HG02588 (cell line): Measurements from ENCODE around the gene AVPI1.
"Not testable (repeated sequence)": the region's sequence is repeated elsewhere in the genome, so short reads cannot be mapped to it uniquely, and the experiment has no call there.

ENCODE experiments used
- ATAC-seq: cut with Tn5 transposase; IDR thresholded peaks from one replicate; pipeline ENCODE4 v1.9.1; 2021; ENCODE audit warnings: mild to moderate bottlenecking, moderate library complexity; ENCODE audit not compliant: unreplicated experiment

The AVPI1 gene

GRCh38 chr10:97713339-97713825, 26.3 kb upstream of the AVPI1 start, which contains the start of gene MARVELD1:
Gene MARVELD1, plus strand, starts transcription at chr10:97713730. Its CDS starts 147 bp downstream, at chr10:97713877.
- ATAC-seq = no peak

GRCh38 chr10:97711640-97712572, 24.9 kb upstream of the AVPI1 start:
- ATAC-seq = no peak

GRCh38 chr10:97708976-97709946, 22.2 kb upstream of the AVPI1 start:
- no peak for ATAC-seq

DNA sequence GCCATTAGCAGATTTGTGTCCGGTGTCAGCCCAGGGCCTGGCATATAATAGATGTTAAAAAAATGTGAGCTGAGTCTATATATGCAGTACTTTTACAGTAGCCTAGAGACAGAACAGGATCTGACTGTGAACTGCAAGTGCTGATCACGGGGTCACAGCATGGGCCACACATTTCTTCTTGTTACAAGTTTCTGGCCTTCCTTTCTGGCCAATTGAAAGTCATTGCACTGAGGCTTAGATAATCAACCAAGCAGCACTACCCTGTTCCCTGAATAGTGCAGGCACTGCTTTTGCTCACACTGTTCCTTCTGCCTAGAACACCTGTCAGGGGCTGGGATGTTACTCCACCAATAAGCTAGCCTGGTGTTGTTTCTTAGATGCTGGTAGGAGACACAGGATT, 21.1 kb upstream of the AVPI1 start:
- no peak for ATAC-seq

DNA sequence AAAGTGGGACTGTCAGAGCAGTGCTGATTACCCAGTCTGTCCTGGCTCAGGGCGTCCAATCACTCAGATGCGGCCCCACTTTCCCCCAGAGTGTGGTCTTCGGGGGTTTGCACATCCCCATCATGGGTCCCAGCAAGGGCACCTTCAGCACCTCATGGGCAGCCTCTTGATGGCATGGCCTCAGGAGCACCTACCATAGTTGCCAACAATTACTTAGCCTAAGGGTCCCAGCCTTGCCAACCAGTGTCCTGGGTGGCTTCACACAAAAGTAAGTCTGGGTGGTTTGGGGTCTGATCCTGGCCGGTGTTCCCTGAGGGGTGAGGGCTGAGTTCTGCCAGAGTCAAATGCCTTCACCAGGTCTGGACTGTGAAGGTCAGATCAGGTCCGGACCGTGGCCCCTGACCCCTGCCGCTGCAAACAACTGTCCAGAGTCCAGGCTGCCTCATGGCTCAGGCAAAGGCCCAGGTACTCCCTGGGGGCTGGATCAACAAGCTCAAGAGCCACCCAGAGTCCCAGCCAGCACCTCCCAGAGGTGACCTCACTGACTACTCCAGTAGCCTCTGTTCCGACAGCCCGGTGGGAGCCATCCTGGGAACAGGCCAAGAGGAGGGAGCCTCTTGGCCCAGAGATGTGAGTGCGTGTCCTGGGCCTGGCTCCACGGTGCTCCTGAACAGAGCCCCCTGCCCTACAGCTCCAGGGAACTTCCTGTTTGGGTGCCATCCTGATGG, 20.3 kb upstream of the AVPI1 start:
- ATAC-seq = no peak

GRCh38 chr10:97705006-97705670, 18.1 kb upstream of the AVPI1 start:
- no peak for ATAC-seq

DNA sequence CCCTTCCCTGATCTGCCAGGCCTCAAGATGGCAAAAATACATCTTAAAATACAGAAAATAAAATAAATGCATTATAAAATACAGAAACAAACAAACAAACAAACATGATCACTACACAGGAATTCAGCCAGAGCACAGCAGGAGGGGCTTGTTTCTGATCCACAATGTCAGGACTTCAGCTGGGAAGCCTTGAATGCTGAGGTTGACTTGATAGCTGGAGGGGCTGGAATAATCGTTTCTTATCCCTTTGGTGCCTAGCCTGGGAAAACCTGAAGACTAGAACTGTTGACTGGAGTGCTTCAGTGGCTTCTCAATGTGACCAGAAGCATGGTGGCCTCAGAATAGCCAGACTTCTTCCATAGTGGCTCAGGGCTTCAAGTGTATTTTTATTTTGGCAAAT, 17.3 kb upstream of the AVPI1 start:
- no peak for ATAC-seq

GRCh38 chr10:97703398-97704067, 16.5 kb upstream of the AVPI1 start:
- ATAC-seq = no peak

GRCh38 chr10:97701438-97702069, 14.5 kb upstream of the AVPI1 start:
- ATAC-seq = peak; percentile 54

- ATAC-seq = not testable (repeated sequence)
These were observed 11.1 kb upstream of the AVPI1 start for GRCh38 chr10:97698072-97698655.

- no peak for ATAC-seq
These were observed 3.1 kb upstream of the AVPI1 start for GRCh38 chr10:97690133-97690532.

- ATAC-seq = no peak
These were observed 2.5 kb upstream of the AVPI1 start for GRCh38 chr10:97689559-97690020.

DNA sequence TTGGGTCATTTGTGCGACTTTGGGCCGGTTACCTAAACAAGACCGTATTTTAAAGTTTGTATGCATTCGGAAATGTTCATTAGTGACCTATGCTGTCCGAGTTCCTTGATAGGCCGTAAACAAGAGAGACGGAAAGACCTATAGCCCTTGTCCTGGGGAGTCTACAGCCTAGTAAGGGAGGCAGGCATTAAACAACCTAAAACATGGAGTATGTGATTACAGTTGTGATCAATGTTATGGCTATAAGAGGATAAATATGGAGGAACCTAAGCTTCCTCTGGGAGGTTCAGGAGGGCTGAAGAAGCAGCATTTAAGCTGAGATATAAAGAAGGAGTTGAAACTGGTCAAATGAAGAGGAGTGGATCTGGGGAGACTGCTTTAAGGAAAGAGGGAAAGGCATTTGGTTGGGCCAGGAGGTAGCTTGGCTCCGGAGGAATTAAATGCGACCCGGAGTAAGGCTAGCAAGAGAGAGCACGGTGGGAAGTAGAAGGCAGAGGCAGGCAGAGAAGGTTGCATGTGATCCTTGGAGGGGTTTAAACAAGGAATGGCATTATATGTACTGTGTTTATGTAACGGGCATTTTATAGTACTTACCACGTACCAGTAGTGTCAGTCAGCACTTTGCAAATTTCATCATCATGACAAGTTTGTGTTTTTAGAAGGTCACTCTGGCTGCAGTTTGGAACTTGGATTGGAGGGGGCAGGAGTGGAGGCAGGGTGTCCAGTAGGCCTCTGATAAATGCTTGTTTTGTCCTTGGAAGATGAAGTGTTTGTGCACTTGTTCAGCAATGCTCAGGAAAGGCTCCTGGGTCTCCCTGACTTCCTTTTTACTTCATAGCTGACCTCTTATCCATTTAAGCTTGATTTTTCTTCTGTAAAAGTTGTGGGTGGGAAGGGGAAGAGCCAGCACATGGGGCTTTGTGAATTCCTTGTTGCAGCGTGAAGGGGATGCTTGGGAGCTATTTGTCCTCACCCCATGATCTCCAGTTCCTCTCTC, 1.0 kb upstream of the AVPI1 start:
- no peak for ATAC-seq

GRCh38 chr10:97686301-97686961, 610 bp downstream of the AVPI1 start:
- no peak for ATAC-seq

GRCh38 chr10:97685395-97685958, 1.6 kb downstream of the AVPI1 start:
- ATAC-seq = no peak

- no peak for ATAC-seq
These were observed 2.1 kb downstream of the AVPI1 start for GRCh38 chr10:97684866-97685394.
